K562 (cell line): Measurements from ENCODE around the gene NFATC2. TPM values are rescaled to one million over a fixed set of nuclear protein-coding genes. Genes with fewer than 3 reads are reported as not detected.

Source experiments
- CBFA2T3 ChIP-seq: fragments of 450-650 bp; IDR thresholded peaks from 2 replicates; pipeline ENCODE4 v1.6.1; 2017
- FOXA3 ChIP-seq, 2 experiments: fragments of 450-650 bp in 1 of 2; sonication (generic) in 1 of 2; formaldehyde crosslinking; IDR thresholded peaks in 1 of 2; conservative IDR thresholded peaks in 1 of 2; 2 replicates each; pipeline versions ENCODE4 v1.4.0 to v1.8.0; 2020 to 2022; ENCODE audit warnings: mild to moderate bottlenecking in 2 of 2, missing genetic modification reagents in 1 of 2
- NCOA2 ChIP-seq, 2 experiments: fragments of 450-650 bp; IDR thresholded peaks; 2 replicates each; pipeline ENCODE4 v1.6.1; 2018; ENCODE audit warnings: mild to moderate bottlenecking in 2 of 2, moderate library complexity in 1 of 2; ENCODE audit not compliant: partially characterized antibody in 2 of 2
- POLR2AphosphoS5 ChIP-seq: IDR thresholded peaks from 2 replicates; pipeline ENCODE4 v1.6.1; 2011; ENCODE audit warnings: mild to moderate bottlenecking, low read depth, low read length, moderate library complexity; ENCODE audit not compliant: control insufficient read depth, insufficient read depth
- SIN3A ChIP-seq, 2 experiments: fragments of 150-350 bp in 1 of 2; IDR thresholded peaks; 2 replicates each; pipeline ENCODE4 v1.6.1; 2011 to 2016; ENCODE audit warnings: borderline replicate concordance in 2 of 2, low read depth in 2 of 2, low read length in 2 of 2, mild to moderate bottlenecking in 2 of 2, moderate library complexity in 2 of 2; ENCODE audit not compliant: control insufficient read depth in 1 of 2
- ZNF3 ChIP-seq: fragments of 250-450 bp; sonication (Bioruptor Pico); IDR thresholded peaks from 2 replicates; pipeline ENCODE4 v1.5.0; 2021; ENCODE audit warnings: mild to moderate bottlenecking, moderate library complexity
- ZNF586 ChIP-seq: fragments of 450-650 bp; formaldehyde crosslinking; conservative IDR thresholded peaks from 2 replicates; pipeline ENCODE4 v1.4.0; 2020; ENCODE audit warnings: mild to moderate bottlenecking, moderate library complexity
- polyA plus RNA-seq, 8 experiments: library from polyadenylated mRNA; depleted of rRNA in 4 of 8; stranded (reverse) in 5 of 8; unstranded in 3 of 8; fragments of >200 nt; fragmentation: Nextera tagmentation in 2 of 8; fragmentation: Illumina TruSeq in 1 of 8; extraction: Ambion mirVana in 2 of 8; extraction: Trizol in 1 of 8; gene quantifications; 2 replicates each; pipeline versions ENCODE4 v1.2.1 to v1.2.3, GENCODE V29; 2011 to 2014; ENCODE audit warnings: inconsistent platforms in 1 of 8, missing spikeins in 1 of 8
- total RNA-seq, 7 experiments: library from RNA; depleted of rRNA in 6 of 7; stranded (reverse); fragments of >200 nt in 6 of 7; fragmentation: Illumina TruSeq in 2 of 7; extraction: Trizol in 2 of 7; gene quantifications; 2 replicates each; pipeline versions ENCODE4 v1.2.1 to v1.2.3, GENCODE V29; 2011 to 2021; ENCODE audit warnings: low replicate concordance in 1 of 7
- TF ChIP-seq, protein P1 (sequence below): fragments of 450-650 bp; IDR thresholded peaks from 2 replicates; pipeline ENCODE4 v1.6.1; 2017; ENCODE audit warnings: mild to moderate bottlenecking, moderate library complexity
- TF ChIP-seq, protein P2 (sequence below): fragments of 450-650 bp; formaldehyde crosslinking; IDR thresholded peaks from 2 replicates; pipeline ENCODE4 v1.4.0; 2020; ENCODE audit warnings: mild to moderate bottlenecking, moderate library complexity
- TF ChIP-seq, protein P3 (sequence below): IDR thresholded peaks from 2 replicates; pipeline ENCODE4 v1.6.1; 2012; ENCODE audit warnings: low read depth, low read length, improper control_type of control experiment, borderline replicate concordance
- TF ChIP-seq, protein P4 (sequence below), 3 experiments: fragments of 200-800 bp in 1 of 3; fragments of 250-450 bp in 1 of 3; fragments of 450-650 bp in 1 of 3; sonication (Bioruptor Pico) in 1 of 3; sonication (Bioruptor generic) in 1 of 3; formaldehyde crosslinking in 1 of 3; IDR thresholded peaks; 2 replicates each; pipeline versions ENCODE4 v1.6.1 to v1.8.0; 2016 to 2022; ENCODE audit warnings: mild to moderate bottlenecking in 2 of 3, missing genetic modification characterization in 2 of 3, missing compliant biosample characterization in 1 of 3, moderate library complexity in 1 of 3
- TF ChIP-seq, protein P5 (sequence below), 2 experiments: fragments of 450-650 bp in 1 of 2; IDR thresholded peaks; 2 replicates each; pipeline ENCODE4 v1.6.1; 2011 to 2017; ENCODE audit warnings: low read depth in 2 of 2, antibody characterized with exemption in 1 of 2, borderline replicate concordance in 1 of 2, low read length in 1 of 2, mild to moderate bottlenecking in 1 of 2, mixed read lengths in 1 of 2; ENCODE audit not compliant: control insufficient read depth in 1 of 2

Gene NFATC2
- total and polyA plus RNA-seq, 9 of the 15 experiments (the other 6 are each of a cell fraction or from before 2014, with no cell fraction given): 1.9 to 11.2 (median 3.0) TPM

DNA sequence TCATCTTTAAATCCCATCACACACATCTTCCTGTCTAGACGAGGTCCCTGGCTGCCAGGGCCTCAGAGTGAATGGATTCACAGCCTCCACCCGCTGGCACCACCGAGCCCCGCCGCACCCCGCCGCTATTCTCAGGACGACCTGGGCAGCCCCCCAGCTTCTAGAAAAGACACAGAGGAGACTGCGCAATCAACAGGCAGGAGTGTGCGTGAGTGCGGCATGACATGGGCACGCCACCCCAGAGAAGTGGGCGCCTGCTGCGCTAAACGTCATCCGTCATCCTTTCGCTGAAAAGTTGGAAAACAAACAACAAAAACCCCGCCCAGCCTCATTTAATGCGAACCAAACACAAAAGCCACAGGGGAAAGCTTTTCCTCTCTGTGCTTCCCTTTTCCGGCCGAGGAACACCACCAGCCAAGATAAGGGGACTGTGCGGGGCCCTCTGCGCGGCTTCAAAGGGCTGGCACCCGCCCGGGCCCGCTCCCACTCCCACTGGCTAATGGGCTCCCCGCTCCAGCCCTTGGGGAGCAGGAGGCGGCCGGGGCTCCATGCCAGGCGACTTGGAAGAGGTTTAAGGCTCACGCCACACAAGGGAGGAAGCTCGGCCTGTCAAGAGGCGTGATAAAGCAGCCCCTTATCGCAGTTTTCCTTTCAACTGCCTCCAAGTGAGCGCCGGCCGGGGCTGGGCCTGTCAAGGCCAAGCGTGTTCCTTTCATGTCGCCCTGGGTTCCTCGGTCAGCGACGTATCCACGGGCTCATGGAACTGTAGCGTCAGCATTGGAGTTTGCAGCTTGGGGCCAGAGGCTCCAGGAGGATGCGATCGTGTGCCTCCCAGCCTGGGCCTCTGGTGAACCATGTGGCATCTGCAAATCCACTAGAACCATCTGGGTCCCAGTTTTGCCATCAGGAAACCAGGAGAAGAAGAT lies 50.1 kb downstream of the NFATC2 start (continued):
- TF ChIP-seq, protein P1, sequence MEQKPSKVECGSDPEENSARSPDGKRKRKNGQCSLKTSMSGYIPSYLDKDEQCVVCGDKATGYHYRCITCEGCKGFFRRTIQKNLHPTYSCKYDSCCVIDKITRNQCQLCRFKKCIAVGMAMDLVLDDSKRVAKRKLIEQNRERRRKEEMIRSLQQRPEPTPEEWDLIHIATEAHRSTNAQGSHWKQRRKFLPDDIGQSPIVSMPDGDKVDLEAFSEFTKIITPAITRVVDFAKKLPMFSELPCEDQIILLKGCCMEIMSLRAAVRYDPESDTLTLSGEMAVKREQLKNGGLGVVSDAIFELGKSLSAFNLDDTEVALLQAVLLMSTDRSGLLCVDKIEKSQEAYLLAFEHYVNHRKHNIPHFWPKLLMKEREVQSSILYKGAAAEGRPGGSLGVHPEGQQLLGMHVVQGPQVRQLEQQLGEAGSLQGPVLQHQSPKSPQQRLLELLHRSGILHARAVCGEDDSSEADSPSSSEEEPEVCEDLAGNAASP: no peak
- TF ChIP-seq, protein P2, sequence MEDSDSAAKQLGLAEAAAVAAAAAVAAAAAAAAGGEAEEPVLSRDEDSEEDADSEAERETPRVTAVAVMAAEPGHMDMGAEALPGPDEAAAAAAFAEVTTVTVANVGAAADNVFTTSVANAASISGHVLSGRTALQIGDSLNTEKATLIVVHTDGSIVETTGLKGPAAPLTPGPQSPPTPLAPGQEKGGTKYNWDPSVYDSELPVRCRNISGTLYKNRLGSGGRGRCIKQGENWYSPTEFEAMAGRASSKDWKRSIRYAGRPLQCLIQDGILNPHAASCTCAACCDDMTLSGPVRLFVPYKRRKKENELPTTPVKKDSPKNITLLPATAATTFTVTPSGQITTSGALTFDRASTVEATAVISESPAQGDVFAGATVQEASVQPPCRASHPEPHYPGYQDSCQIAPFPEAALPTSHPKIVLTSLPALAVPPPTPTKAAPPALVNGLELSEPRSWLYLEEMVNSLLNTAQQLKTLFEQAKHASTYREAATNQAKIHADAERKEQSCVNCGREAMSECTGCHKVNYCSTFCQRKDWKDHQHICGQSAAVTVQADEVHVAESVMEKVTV (CRISPR knock-in tag): no peak
- TF ChIP-seq ZNF3 (no peak), SIN3A (IDR thresholded peaks at IDR 0.05; ENCODE audit: borderline replicate concordance in 2 of 2, control insufficient read depth in 1 of 2, low read depth in 2 of 2, low read length in 2 of 2) (no peak), POLR2AphosphoS5 (no peak), ZNF586 (CRISPR knock-in tag) (no peak), FOXA3 (CRISPR knock-in tag; conservative IDR thresholded peaks at IDR 0.05 in 1 of 2, IDR thresholded peaks at IDR 0.05 in 1 of 2) (no peak), NCOA2 (IDR thresholded peaks at IDR 0.05; ENCODE audit: partially characterized antibody in 2 of 2) (no peak), CBFA2T3 (peak; percentile 52)
- TF ChIP-seq, protein P3, sequence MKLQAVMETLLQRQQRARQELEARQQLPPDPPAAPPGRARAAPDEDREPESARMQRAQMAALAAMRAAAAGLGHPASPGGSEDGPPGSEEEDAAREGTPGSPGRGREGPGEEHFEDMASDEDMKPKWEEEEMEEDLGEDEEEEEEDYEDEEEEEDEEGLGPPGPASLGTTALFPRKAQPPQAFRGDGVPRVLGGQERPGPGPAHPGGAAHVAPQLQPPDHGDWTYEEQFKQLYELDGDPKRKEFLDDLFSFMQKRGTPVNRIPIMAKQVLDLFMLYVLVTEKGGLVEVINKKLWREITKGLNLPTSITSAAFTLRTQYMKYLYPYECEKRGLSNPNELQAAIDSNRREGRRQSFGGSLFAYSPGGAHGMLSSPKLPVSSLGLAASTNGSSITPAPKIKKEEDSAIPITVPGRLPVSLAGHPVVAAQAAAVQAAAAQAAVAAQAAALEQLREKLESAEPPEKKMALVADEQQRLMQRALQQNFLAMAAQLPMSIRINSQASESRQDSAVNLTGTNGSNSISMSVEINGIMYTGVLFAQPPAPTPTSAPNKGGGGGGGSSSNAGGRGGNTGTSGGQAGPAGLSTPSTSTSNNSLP: no peak
- TF ChIP-seq, protein P4, sequence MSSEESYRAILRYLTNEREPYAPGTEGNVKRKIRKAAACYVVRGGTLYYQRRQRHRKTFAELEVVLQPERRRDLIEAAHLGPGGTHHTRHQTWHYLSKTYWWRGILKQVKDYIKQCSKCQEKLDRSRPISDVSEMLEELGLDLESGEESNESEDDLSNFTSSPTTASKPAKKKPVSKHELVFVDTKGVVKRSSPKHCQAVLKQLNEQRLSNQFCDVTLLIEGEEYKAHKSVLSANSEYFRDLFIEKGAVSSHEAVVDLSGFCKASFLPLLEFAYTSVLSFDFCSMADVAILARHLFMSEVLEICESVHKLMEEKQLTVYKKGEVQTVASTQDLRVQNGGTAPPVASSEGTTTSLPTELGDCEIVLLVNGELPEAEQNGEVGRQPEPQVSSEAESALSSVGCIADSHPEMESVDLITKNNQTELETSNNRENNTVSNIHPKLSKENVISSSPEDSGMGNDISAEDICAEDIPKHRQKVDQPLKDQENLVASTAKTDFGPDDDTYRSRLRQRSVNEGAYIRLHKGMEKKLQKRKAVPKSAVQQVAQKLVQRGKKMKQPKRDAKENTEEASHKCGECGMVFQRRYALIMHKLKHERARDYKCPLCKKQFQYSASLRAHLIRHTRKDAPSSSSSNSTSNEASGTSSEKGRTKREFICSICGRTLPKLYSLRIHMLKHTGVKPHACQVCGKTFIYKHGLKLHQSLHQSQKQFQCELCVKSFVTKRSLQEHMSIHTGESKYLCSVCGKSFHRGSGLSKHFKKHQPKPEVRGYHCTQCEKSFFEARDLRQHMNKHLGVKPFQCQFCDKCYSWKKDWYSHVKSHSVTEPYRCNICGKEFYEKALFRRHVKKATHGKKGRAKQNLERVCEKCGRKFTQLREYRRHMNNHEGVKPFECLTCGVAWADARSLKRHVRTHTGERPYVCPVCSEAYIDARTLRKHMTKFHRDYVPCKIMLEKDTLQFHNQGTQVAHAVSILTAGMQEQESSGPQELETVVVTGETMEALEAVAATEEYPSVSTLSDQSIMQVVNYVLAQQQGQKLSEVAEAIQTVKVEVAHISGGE (CRISPR knock-in tag; IDR thresholded peaks at IDR 0.05): peak in 1 of 3 experiments; percentile 51; a peak in 1 of 6 replicates
- TF ChIP-seq, protein P5, sequence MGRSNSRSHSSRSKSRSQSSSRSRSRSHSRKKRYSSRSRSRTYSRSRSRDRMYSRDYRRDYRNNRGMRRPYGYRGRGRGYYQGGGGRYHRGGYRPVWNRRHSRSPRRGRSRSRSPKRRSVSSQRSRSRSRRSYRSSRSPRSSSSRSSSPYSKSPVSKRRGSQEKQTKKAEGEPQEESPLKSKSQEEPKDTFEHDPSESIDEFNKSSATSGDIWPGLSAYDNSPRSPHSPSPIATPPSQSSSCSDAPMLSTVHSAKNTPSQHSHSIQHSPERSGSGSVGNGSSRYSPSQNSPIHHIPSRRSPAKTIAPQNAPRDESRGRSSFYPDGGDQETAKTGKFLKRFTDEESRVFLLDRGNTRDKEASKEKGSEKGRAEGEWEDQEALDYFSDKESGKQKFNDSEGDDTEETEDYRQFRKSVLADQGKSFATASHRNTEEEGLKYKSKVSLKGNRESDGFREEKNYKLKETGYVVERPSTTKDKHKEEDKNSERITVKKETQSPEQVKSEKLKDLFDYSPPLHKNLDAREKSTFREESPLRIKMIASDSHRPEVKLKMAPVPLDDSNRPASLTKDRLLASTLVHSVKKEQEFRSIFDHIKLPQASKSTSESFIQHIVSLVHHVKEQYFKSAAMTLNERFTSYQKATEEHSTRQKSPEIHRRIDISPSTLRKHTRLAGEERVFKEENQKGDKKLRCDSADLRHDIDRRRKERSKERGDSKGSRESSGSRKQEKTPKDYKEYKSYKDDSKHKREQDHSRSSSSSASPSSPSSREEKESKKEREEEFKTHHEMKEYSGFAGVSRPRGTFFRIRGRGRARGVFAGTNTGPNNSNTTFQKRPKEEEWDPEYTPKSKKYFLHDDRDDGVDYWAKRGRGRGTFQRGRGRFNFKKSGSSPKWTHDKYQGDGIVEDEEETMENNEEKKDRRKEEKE (IDR thresholded peaks at IDR 0.05; ENCODE audit: borderline replicate concordance in 1 of 2, control insufficient read depth in 1 of 2, low read depth in 2 of 2, low read length in 1 of 2): no peak
